ENCODE data around the gene HNMT. TPM values are rescaled to one million over a fixed set of nuclear protein-coding genes. Genes with fewer than 3 reads are reported as not detected.

The HNMT gene
- total RNA-seq, 1 experiment from 2014 or later = 16.6 TPM

GRCh38 chr2:137950238-137950637 is 14.0 kb upstream of the HNMT start:
- TF ChIP-seq EZH2 (IDR thresholded peaks at IDR 0.05; ENCODE audit: low read depth) = no peak
- TF ChIP-seq, protein P1, sequence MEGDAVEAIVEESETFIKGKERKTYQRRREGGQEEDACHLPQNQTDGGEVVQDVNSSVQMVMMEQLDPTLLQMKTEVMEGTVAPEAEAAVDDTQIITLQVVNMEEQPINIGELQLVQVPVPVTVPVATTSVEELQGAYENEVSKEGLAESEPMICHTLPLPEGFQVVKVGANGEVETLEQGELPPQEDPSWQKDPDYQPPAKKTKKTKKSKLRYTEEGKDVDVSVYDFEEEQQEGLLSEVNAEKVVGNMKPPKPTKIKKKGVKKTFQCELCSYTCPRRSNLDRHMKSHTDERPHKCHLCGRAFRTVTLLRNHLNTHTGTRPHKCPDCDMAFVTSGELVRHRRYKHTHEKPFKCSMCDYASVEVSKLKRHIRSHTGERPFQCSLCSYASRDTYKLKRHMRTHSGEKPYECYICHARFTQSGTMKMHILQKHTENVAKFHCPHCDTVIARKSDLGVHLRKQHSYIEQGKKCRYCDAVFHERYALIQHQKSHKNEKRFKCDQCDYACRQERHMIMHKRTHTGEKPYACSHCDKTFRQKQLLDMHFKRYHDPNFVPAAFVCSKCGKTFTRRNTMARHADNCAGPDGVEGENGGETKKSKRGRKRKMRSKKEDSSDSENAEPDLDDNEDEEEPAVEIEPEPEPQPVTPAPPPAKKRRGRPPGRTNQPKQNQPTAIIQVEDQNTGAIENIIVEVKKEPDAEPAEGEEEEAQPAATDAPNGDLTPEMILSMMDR (conservative IDR thresholded peaks at IDR 0.05) = no peak
- intact Hi-C loops (cut with micrococcal nuclease; ENCODE audit: unreplicated experiment) = no loop called here
- Histone ChIP-seq H3K79me2 (ENCODE audit: low read depth) (no peaks in the 10 kb centered on the region), H3K4me2 (no peak overlapping the region), H3K4me3 (no peak overlapping the region), H3K36me3 (ENCODE audit: low read depth) (no peaks in the 10 kb centered on the region), H3F3A (ENCODE audit: insufficient read depth, low read depth) (no peaks in the 10 kb centered on the region), H3K27ac (no peak overlapping the region), H3K9me3 (ENCODE audit: insufficient read depth, low read depth) (no peaks in the 10 kb centered on the region), H3K9me2 (ENCODE audit: insufficient read depth) (no peaks in the 10 kb centered on the region), H4K20me1 (ENCODE audit: insufficient read depth) (no peaks in the 10 kb centered on the region), H3K27me3 (ENCODE audit: insufficient read depth, low read depth) (no peaks in the 10 kb centered on the region), H3K4me1 (replicated peaks; ENCODE audit: insufficient read depth) (peaks cover 4% of the 10 kb centered on the region; the same call in 1 of the 2 replicates), H2AFZ (no peak overlapping the region)
- no peak for DNase-seq
- CTCF ChIA-PET = no interaction called here
- POLR2A ChIA-PET (ENCODE audit: unreplicated experiment) = no interaction called here
- no TSS peak for BruUV-seq (replicated peaks)

DNA sequence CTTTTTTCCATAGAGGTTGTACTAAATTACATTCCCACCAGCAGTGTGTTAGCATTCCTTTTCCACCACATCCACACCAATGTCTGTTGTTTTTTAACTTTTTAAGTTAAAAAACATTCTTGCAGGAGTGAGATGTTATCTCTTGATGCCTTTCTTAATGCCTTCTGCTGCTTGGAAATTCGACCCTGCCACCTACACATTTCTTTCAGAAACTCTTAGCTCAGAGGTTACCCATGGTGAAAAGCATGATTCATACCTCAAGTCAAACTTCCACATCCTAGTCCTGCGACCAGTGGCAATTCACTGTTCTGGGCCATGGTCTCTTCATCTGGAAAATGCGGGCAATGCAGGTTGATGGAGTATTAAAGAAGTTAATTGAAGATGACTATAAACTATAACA is 12.7 kb upstream of the HNMT start:
- H3K9me2 ChIP-seq (ENCODE audit: insufficient read depth) = no peaks in the 10 kb centered on the region
- TF ChIP-seq, protein P1 (conservative IDR thresholded peaks at IDR 0.05) = no peak
- no peak for TF ChIP-seq EZH2 (IDR thresholded peaks at IDR 0.05; ENCODE audit: low read depth)
- POLR2A ChIA-PET (ENCODE audit: unreplicated experiment) = no interaction called here
- no peaks in the 10 kb centered on the region for H3F3A ChIP-seq (ENCODE audit: insufficient read depth, low read depth)
- peaks cover 4% of the 10 kb centered on the region; the same call in 1 of the 2 replicates for H3K4me1 ChIP-seq (replicated peaks; ENCODE audit: insufficient read depth)
- no peak overlapping the region for H3K4me3 ChIP-seq
- no peak overlapping the region for H3K4me2 ChIP-seq
- no peak overlapping the region; the same call in 1 of the 2 replicates for H2AFZ ChIP-seq
- CTCF ChIA-PET = interaction anchor here (0.5 to 1.1 kb wide), 2 partner anchors 356 to 876 kb away, joined by 3 read pairs; no protein-coding TSS in a partner anchor
- H3K79me2 ChIP-seq (ENCODE audit: low read depth) = no peaks in the 10 kb centered on the region
- H3K27ac ChIP-seq = no peak overlapping the region
- H3K27me3 ChIP-seq (ENCODE audit: insufficient read depth, low read depth) = no peaks in the 10 kb centered on the region
- H3K36me3 ChIP-seq (ENCODE audit: low read depth) = no peaks in the 10 kb centered on the region
- no peak for DNase-seq
- intact Hi-C loops (cut with micrococcal nuclease; ENCODE audit: unreplicated experiment) = no loop called here
- H3K9me3 ChIP-seq (ENCODE audit: insufficient read depth, low read depth) = no peaks in the 10 kb centered on the region
- no peaks in the 10 kb centered on the region for H4K20me1 ChIP-seq (ENCODE audit: insufficient read depth)
- BruUV-seq (replicated peaks) = no TSS peak

DNA sequence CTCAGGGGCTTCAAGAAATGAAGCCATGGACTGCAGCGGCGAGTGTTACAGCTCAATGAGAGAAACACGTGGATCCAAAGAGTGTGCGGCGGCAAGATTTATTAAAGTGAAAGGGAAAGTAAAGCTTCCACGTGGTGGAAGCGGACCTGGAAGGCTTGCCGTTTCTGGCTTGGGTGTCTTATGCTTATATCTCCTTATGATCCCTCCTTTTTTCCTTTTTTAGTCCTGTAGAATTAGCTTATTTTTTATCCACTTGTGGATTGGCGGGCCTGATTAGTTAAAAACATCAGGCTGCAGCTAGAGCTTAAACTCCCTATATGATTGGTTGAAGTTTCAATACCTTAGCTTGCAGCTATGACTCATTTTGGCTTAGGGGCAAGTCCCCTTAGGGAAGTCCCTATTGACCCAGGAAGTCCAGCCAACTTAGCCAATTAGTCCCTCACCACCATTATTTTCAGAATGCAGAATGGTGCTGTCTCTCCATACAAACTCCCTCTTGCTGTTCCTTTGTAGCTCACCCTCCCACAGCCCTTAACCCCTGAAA is 11.6 kb upstream of the HNMT start:
- no TSS peak for BruUV-seq (replicated peaks)
- POLR2A ChIA-PET (ENCODE audit: unreplicated experiment) = no interaction called here

More for the DNA sequence above, 11.6 kb upstream of the HNMT start:
- intact Hi-C loops (cut with micrococcal nuclease; ENCODE audit: unreplicated experiment) = no loop called here
- H3K4me2 ChIP-seq = no peak overlapping the region
- H4K20me1 ChIP-seq (ENCODE audit: insufficient read depth) = no peaks in the 10 kb centered on the region
- no peaks in the 10 kb centered on the region for H3K27me3 ChIP-seq (ENCODE audit: insufficient read depth, low read depth)
- no peak for DNase-seq
- H3F3A ChIP-seq (ENCODE audit: insufficient read depth, low read depth) = no peaks in the 10 kb centered on the region
- peaks cover 7% of the 10 kb centered on the region; the same call in 1 of the 2 replicates for H3K4me1 ChIP-seq (replicated peaks; ENCODE audit: insufficient read depth)
- H3K36me3 ChIP-seq (ENCODE audit: low read depth) = no peaks in the 10 kb centered on the region
- TF ChIP-seq EZH2 (IDR thresholded peaks at IDR 0.05; ENCODE audit: low read depth) = no peak
- TF ChIP-seq, protein P1 (conservative IDR thresholded peaks at IDR 0.05) = no peak
- no peak overlapping the region for H2AFZ ChIP-seq
- no peaks in the 10 kb centered on the region for H3K79me2 ChIP-seq (ENCODE audit: low read depth)
- H3K4me3 ChIP-seq = no peak overlapping the region
- CTCF ChIA-PET = no interaction called here
- no peak overlapping the region for H3K27ac ChIP-seq
- H3K9me3 ChIP-seq (ENCODE audit: insufficient read depth, low read depth) = no peaks in the 10 kb centered on the region
- no peaks in the 10 kb centered on the region for H3K9me2 ChIP-seq (ENCODE audit: insufficient read depth)

Measured in PC-9 (cell line).